ENCODE data around the gene DACT1. TPM values are rescaled to one million over a fixed set of nuclear protein-coding genes. Genes with fewer than 3 reads are reported as not detected.
"Not testable (repeated sequence)": the region's sequence is repeated elsewhere in the genome, so short reads cannot be mapped to it uniquely, and the experiment has no call there.

The DACT1 gene
- 125 TPM in 2 replicates for polyA plus RNA-seq
- polyA minus RNA-seq: 168 and 170 TPM in 2 replicates

- Histone ChIP-seq H3K79me2 (replicated peaks; ENCODE audit: insufficient read depth, low read length) (peaks cover 20% of the 10 kb centered on the region), H3K27me3 (ENCODE audit: insufficient read depth, low read depth, low read length) (no peaks in the 10 kb centered on the region), H3K9me2 (ENCODE audit: insufficient read depth, low read length) (no peaks in the 10 kb centered on the region), H3F3A (ENCODE audit: insufficient read depth, low read length, poor library complexity, severe bottlenecking) (peaks cover 14% of the 10 kb centered on the region), H2AFZ (ENCODE audit: low read depth, low read length) (peak within 1 kb of the TSS; percentile 70), H3K4me2 (ENCODE audit: low read length) (peak within 1 kb of the TSS; percentile 90), H3K27ac (ENCODE audit: low read length) (peak within 1 kb of the TSS; percentile 72), H4K20me1 (ENCODE audit: insufficient read depth) (no peaks in the 10 kb centered on the region), H3K9me3 (ENCODE audit: low read length) (no peaks in the 10 kb centered on the region), H3K4me3 (ENCODE audit: low read length) (peak within 1 kb of the TSS; percentile 94), H3K9ac (ENCODE audit: low read length) (peak within 1 kb of the TSS; percentile 89), H3K36me3 (ENCODE audit: insufficient read depth, low read length) (peaks cover 13% of the 10 kb centered on the region)
- TF ChIP-seq MXI1 (conservative IDR thresholded peaks at IDR 0.05; ENCODE audit: poor library complexity, severe bottlenecking) (no peak), EP300 (conservative IDR thresholded peaks at IDR 0.05; ENCODE audit: poor library complexity, severe bottlenecking) (peak; percentile 10), SMC3 (conservative IDR thresholded peaks at IDR 0.05; ENCODE audit: poor library complexity) (peak; percentile 28), CTCF (IDR thresholded peaks at IDR 0.05; ENCODE audit: poor library complexity, severe bottlenecking) (peak; percentile 59)
Observed at GRCh38 chr14:58637391-58638230, at the start of gene DACT1. TSS of gene DACT1 (plus strand) at chr14:58637962. CDS start at chr14:58638203, 241 bp downstream.

DNA sequence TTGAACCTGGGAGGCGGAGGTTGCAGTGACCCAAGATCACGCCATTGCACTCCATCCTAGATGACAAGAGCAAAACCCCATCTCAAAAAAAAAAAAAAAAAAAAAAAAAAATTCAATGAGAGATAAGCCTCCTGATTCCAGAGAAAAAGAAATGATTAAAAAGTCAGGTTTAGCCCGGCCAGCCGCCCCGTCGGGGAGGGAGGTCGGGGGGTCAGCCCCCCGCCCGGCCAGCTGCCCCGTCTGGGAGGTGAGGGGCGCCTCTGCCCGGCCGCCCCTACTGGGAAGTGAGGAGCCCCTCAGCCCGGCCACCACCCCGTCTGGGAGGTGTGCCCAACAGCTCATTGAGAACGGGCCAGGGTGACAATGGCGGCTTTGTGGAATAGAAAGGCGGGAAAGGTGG, 49.4 kb upstream of the DACT1 start:
- not testable (repeated sequence) for H3K27ac ChIP-seq (ENCODE audit: low read length); H3K4me3 ChIP-seq (ENCODE audit: low read length); H3K4me2 ChIP-seq (ENCODE audit: low read length)

DNA sequence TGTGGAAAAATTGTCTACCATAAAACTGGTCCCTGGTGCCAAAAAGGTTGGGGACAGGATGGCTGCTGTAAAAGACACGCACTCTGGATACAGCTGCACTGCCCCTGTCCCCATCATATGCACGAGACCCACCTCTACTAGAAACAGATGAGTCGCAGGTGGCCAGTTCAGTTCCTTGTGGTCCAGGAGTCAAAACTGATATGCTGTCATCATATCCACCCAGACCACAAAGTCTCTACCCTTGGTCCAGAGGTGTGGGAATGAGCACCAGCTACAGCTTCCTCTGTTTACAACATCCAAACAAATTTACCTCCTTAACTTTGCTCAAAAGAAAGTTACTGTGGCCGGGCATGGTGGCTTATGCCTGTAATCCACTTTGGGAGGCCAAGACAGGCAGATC, 43.8 kb upstream of the DACT1 start:
- Histone ChIP-seq H3K79me2 (replicated peaks; ENCODE audit: insufficient read depth, low read length) (no peaks in the 10 kb centered on the region), H3K27me3 (ENCODE audit: insufficient read depth, low read depth, low read length) (no peaks in the 10 kb centered on the region), H3K9me3 (ENCODE audit: low read length) (no peaks in the 10 kb centered on the region), H3K4me3 (ENCODE audit: low read length) (no peak overlapping the region), H3K9me2 (ENCODE audit: insufficient read depth, low read length) (no peaks in the 10 kb centered on the region), H3K9ac (ENCODE audit: low read length) (no peak overlapping the region), H3K27ac (ENCODE audit: low read length) (no peak overlapping the region), H3F3A (ENCODE audit: insufficient read depth, low read length, poor library complexity, severe bottlenecking) (no peaks in the 10 kb centered on the region), H2AFZ (ENCODE audit: low read depth, low read length) (no peak overlapping the region), H4K20me1 (ENCODE audit: insufficient read depth) (no peaks in the 10 kb centered on the region), H3K4me2 (ENCODE audit: low read length) (no peak overlapping the region), H3K36me3 (ENCODE audit: insufficient read depth, low read length) (no peaks in the 10 kb centered on the region)
- TF ChIP-seq SMC3 (conservative IDR thresholded peaks at IDR 0.05; ENCODE audit: poor library complexity): no peak
- no peak for TF ChIP-seq TAF1 (IDR thresholded peaks at IDR 0.05; ENCODE audit: low read depth)

More for the DNA sequence above, 49.4 kb upstream of the DACT1 start:
- not testable (repeated sequence) for H3K9ac ChIP-seq (ENCODE audit: low read length); H3K9me3 ChIP-seq (ENCODE audit: low read length); H3K36me3 ChIP-seq (ENCODE audit: insufficient read depth, low read length); H4K20me1 ChIP-seq (ENCODE audit: insufficient read depth); H3F3A ChIP-seq (ENCODE audit: insufficient read depth, low read length, poor library complexity, severe bottlenecking); H2AFZ ChIP-seq (ENCODE audit: low read depth, low read length); H3K79me2 ChIP-seq (replicated peaks; ENCODE audit: insufficient read depth, low read length); H3K27me3 ChIP-seq (ENCODE audit: insufficient read depth, low read depth, low read length); H3K9me2 ChIP-seq (ENCODE audit: insufficient read depth, low read length)

GRCh38 chr14:58597041-58597440, 40.7 kb upstream of the DACT1 start:
- TF ChIP-seq SMC3 (conservative IDR thresholded peaks at IDR 0.05; ENCODE audit: poor library complexity) (no peak), EZH2 (IDR thresholded peaks at IDR 0.05; ENCODE audit: borderline replicate concordance, insufficient read depth, low read length, poor library complexity, severe bottlenecking) (no peak), TAF1 (IDR thresholded peaks at IDR 0.05; ENCODE audit: low read depth) (no peak), EP300 (conservative IDR thresholded peaks at IDR 0.05; ENCODE audit: poor library complexity, severe bottlenecking) (no peak), MXI1 (conservative IDR thresholded peaks at IDR 0.05; ENCODE audit: poor library complexity, severe bottlenecking) (no peak), POLR2AphosphoS5 (IDR thresholded peaks at IDR 0.05) (no peak), CTCF (IDR thresholded peaks at IDR 0.05; ENCODE audit: poor library complexity, severe bottlenecking) (no peak), REST (IDR thresholded peaks at IDR 0.05; ENCODE audit: borderline replicate concordance) (no peak), RAD21 (conservative IDR thresholded peaks at IDR 0.05) (no peak)
- H3K4me2 ChIP-seq (ENCODE audit: low read length): no peak overlapping the region
- no peaks in the 10 kb centered on the region for H3K9me2 ChIP-seq (ENCODE audit: insufficient read depth, low read length)
- H3K27ac ChIP-seq (ENCODE audit: low read length): no peak overlapping the region
- no peak overlapping the region for H2AFZ ChIP-seq (ENCODE audit: low read depth, low read length)
- no peaks in the 10 kb centered on the region for H3K27me3 ChIP-seq (ENCODE audit: insufficient read depth, low read depth, low read length)
- H3K79me2 ChIP-seq (replicated peaks; ENCODE audit: insufficient read depth, low read length): no peaks in the 10 kb centered on the region
- H3K9me3 ChIP-seq (ENCODE audit: low read length): no peaks in the 10 kb centered on the region
- no peaks in the 10 kb centered on the region for H3K36me3 ChIP-seq (ENCODE audit: insufficient read depth, low read length)
- no peak overlapping the region for H3K4me3 ChIP-seq (ENCODE audit: low read length)
- H4K20me1 ChIP-seq (ENCODE audit: insufficient read depth): no peaks in the 10 kb centered on the region
- no peak overlapping the region for H3K9ac ChIP-seq (ENCODE audit: low read length)
- no peaks in the 10 kb centered on the region for H3F3A ChIP-seq (ENCODE audit: insufficient read depth, low read length, poor library complexity, severe bottlenecking)
